Endothelial cell of coronary artery (primary cell): ENCODE results near the gene SRCAP. TPM values are rescaled to one million over a fixed set of nuclear protein-coding genes. Genes with fewer than 3 reads are reported as not detected.

Source experiments
- total RNA-seq: library from RNA; depleted of rRNA; stranded (reverse); fragments of >200 nt; gene quantifications from 2 replicates; pipeline ENCODE4 v1.2.3, GENCODE V29; 2014

The SRCAP gene
- total RNA-seq, result 23.7 and 34.1 TPM in 2 replicates

GRCh38 chr16:30698816-30699614 is at the start of gene SRCAP:
Gene SRCAP, plus strand, starts transcription at chr16:30699171. Its CDS starts 1,654 bp downstream, at chr16:30700825.

GRCh38 chr16:30650369-30651123 is 48.4 kb upstream of the SRCAP start, which contains the start of gene PRR14:
Gene PRR14, plus strand, starts transcription at chr16:30650960. Its CDS starts 686 bp downstream, at chr16:30651646.

GRCh38 chr16:30657866-30658730 is 40.9 kb upstream of the SRCAP start, which contains the start of gene FBRS:
Gene FBRS, plus strand, starts transcription at chr16:30658431. Its CDS starts 1,088 bp downstream, at chr16:30659519.

GRCh38 chr16:30747799-30748633 is 49.0 kb downstream of the SRCAP start, which contains the start of gene PHKG2:
Gene PHKG2, plus strand, starts transcription at chr16:30748425. Its CDS starts 396 bp downstream, at chr16:30748821.

GRCh38 chr16:30761928-30762902 is 63.2 kb downstream of the SRCAP start, which contains the start of the genes CFAP119 and RNF40:
Gene CFAP119, minus strand, starts transcription at chr16:30762062. Its CDS starts 314 bp downstream, at chr16:30761748.
Gene RNF40, plus strand, starts transcription at chr16:30762322. Its CDS starts 224 bp downstream, at chr16:30762546.

GRCh38 chr16:30786936-30787612 is 88.1 kb downstream of the SRCAP start, which contains the start of gene ZNF629:
Gene ZNF629, minus strand, starts transcription at chr16:30787205. Its CDS starts 2,723 bp downstream, at chr16:30784482.

Other genes with a start within 250 kb of the SRCAP start
- not detected in 2 replicates for gene ITGAL, start 226.4 kb upstream of the SRCAP start, total RNA-seq
- gene ZNF768, start 172.6 kb upstream of the SRCAP start, total RNA-seq, result 12.9 and 17.9 TPM in 2 replicates
- gene ZNF747, start 164.3 kb upstream of the SRCAP start, total RNA-seq, result 4.6 and 5.9 TPM in 2 replicates
- gene ZNF764, start 140.8 kb upstream of the SRCAP start, total RNA-seq, result 3.1 and 3.7 TPM in 2 replicates
- 6.1 and 8.5 TPM in 2 replicates for gene ZNF688, start 127.5 kb upstream of the SRCAP start, total RNA-seq
- 7.1 and 9.4 TPM in 2 replicates for gene ZNF785, start 113.5 kb upstream of the SRCAP start, total RNA-seq
- gene ZNF689, start 88.8 kb upstream of the SRCAP start, total RNA-seq, result 3.1 and 3.5 TPM in 2 replicates
- gene PRR14, start 48.2 kb upstream of the SRCAP start, total RNA-seq, result 3.8 and 5.0 TPM in 2 replicates
- gene FBRS, start 40.7 kb upstream of the SRCAP start, total RNA-seq, result 10.4 and 15.4 TPM in 2 replicates
- 13.6 and 15.5 TPM in 2 replicates for gene PHKG2, start 49.3 kb downstream of the SRCAP start, total RNA-seq
- gene CFAP119, start 62.9 kb downstream of the SRCAP start, total RNA-seq, result 1.1 and 1.8 TPM in 2 replicates
- 62.3 and 62.9 TPM in 2 replicates for gene RNF40, start 63.2 kb downstream of the SRCAP start, total RNA-seq
- 6.2 and 8.4 TPM in 2 replicates for gene ZNF629, start 88.0 kb downstream of the SRCAP start, total RNA-seq
- 19.8 and 26.7 TPM in 2 replicates for gene BCL7C, start 194.9 kb downstream of the SRCAP start, total RNA-seq
- gene CTF1, start 197.4 kb downstream of the SRCAP start, total RNA-seq, result 0.09 TPM in 2 replicates
- 21.0 and 21.5 TPM in 2 replicates for gene FBXL19, start 224.4 kb downstream of the SRCAP start, total RNA-seq
- gene ORAI3, start 249.9 kb downstream of the SRCAP start, total RNA-seq, result 12.0 and 13.3 TPM in 2 replicates